GM19025 (cell line): ENCODE results near the gene MBOAT2.
"Not testable (repeated sequence)": the region's sequence is repeated elsewhere in the genome, so short reads cannot be mapped to it uniquely, and the experiment has no call there.

ENCODE experiments used
- ATAC-seq: cut with Tn5 transposase; IDR thresholded peaks from one replicate; pipeline ENCODE4 v1.9.1; 2021; ENCODE audit warnings: mild to moderate bottlenecking, low read depth, moderate library complexity; ENCODE audit not compliant: unreplicated experiment

MBOAT2 gene

GRCh38 chr2:8965216-8965969 is 38.1 kb downstream of the MBOAT2 start:
- ATAC-seq = no peak

GRCh38 chr2:8962890-8963289 is 40.6 kb downstream of the MBOAT2 start:
- ATAC-seq = no peak

GRCh38 chr2:8957628-8958027 is 45.9 kb downstream of the MBOAT2 start:
- ATAC-seq = no peak

DNA sequence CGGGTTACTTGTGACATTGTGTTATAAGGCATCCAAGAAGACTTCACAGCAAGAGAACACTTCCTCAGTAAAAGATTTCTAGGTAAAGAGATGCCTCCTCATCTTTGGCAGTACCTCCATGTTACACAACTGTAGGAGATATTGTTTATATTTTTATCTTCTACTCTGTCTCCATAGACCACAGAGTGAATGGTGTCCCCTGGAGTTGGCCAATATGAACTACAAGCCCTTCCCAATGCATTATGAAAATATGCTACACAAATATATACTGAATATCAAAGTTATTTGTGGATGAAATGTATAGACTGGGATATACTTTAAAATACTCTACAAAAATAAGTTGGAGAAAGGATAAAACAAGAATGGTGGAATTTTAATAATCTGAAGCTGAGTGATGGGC is 46.7 kb downstream of the MBOAT2 start:
- no peak for ATAC-seq

- ATAC-seq = no peak
These were observed 48.5 kb downstream of the MBOAT2 start for GRCh38 chr2:8954990-8955389.

GRCh38 chr2:8953525-8953924 is 50.0 kb downstream of the MBOAT2 start:
- ATAC-seq = no peak

DNA sequence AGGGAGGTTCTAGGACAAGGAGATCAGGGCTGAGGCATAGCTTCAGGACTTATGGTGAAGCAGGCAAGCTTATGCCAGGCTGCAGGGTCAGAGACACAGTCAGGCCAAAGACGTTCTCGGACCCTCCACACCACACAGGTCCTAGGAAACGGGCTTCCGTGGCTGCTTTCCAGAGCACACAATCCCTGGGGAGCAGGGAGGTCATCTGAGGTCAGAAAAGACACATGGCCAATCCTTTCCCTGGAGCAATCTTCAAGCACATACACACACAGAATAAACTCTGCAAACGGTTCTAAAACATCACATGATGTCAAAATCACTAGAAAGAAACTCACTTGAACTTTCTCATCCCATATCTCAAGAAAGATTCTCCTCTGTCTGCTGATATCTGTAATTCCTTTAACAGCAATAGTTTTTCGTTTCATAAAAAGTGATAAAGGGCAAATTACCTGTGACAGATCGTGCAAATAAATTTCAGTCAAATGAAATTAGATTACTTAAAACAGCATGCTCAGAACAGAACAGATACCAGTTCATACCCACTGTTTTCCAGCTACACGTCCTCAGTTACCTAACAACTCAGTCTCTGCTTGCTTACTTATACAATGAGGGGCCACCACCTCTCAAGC is 63.9 kb downstream of the MBOAT2 start:
- ATAC-seq = no peak

- no peak for ATAC-seq
These were observed 65.1 kb downstream of the MBOAT2 start for GRCh38 chr2:8938384-8938783.

GRCh38 chr2:8935982-8936381 is 67.5 kb downstream of the MBOAT2 start:
- ATAC-seq = no peak

- ATAC-seq = no peak
These were observed 69.1 kb downstream of the MBOAT2 start for GRCh38 chr2:8934338-8934737.

GRCh38 chr2:8932702-8933101 is 70.8 kb downstream of the MBOAT2 start:
- ATAC-seq = no peak

DNA sequence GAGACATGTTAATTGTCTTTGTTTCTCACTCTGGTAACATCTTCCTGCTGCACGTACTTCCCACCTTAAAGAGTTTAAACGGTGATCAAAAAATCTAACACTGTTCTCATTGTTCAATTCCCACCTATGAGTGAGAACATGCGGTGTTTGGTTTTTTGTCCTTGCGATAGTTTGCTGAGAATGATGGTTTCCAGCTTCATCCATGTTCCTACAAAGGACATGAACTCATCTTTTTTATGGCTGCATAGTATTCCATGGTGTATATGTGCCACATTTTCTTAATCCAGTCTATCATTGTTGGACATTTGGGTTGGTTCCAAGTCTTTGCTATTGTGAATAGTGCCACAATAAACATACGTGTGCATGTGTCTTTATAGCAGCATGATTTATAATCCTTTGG is 73.3 kb downstream of the MBOAT2 start:
- ATAC-seq = not testable (repeated sequence)

DNA sequence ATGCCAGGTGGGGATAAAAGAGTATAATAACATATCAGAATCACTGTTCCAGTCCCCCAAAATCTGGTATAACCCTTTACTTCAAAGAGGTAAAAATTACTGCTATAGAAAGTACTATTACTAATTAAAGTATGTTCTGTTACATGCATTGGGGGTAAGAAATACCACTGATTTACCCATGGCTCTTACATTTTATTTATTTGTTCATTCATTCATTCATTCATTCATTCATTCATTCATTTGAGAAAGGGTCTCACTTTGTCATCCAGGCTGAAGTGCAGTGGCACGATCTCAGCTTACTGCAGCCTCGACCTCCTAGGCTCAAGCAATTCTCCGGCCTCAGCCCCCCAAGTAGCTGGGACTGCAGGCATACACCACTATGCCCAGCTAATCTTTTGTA is 74.4 kb downstream of the MBOAT2 start:
- ATAC-seq = no peak

DNA sequence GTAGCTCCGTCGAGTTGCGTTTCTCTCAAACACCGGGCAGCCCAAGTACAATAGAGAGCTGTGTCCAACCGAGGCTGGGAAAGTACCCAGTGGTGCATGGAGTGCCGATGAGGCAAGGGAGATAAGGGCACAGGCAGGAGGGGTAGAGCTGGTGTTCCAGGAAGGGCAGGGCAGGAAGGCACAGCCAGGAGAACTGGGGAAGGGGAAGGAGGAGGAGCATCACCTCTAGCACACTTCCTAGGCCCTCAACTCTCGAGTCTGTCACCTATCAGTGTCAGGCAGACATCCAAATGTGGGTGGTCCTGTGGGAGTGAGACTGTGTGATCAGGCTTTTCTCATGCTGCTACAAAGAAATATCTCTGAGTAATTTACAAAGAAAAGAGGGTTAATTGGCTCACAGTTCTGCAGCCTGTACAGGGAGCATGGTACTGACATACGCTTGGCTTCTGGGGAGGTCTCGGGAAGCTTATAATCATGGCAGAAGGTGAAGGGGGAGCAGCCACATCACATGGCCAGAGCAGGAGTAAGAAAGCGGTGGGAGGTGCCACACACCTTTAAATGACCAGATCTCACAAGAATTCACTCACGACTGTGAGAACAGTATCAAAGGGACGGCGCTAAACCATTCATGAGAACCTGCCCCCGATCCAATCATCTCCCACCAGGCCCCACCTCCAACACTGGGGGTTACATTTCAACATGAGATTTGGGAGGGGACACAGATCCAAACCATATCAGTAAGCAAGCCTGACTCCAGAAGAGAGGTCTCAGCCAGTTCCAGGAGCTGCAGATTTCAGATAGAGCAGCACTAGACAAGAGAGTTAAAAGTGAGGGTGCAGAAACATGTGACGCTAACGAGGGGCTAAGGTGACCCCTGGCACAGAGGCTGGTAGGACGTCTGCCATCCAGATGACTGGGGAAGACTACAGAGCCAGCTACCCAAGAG is 75.7 kb downstream of the MBOAT2 start:
- no peak for ATAC-seq

DNA sequence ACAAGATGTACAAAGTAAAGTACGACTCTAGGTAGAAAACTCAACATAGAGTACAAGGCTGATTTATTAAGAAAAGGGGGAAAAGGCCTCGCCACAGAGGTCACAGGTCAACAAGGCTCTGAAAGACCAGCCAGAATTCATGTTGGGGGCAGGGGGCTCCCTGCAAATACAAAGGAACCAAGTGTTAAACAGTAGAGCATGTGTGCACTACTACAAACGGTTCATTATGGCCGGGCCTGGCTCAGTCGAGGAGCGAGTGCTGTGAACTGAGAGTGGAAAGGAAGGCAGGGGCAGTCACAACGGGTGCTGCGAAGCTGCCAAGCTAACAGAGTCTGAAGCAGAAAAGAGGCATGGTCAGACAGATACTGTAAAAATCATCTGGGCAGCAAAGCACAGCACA is 77.1 kb downstream of the MBOAT2 start:
- ATAC-seq = no peak

GRCh38 chr2:8925411-8925810 is 78.1 kb downstream of the MBOAT2 start:
- ATAC-seq = no peak

GRCh38 chr2:8923183-8923582 is 80.3 kb downstream of the MBOAT2 start:
- no peak for ATAC-seq

GRCh38 chr2:8922431-8922830 is 81.1 kb downstream of the MBOAT2 start:
- no peak for ATAC-seq

- no peak for ATAC-seq
These were observed 85.1 kb downstream of the MBOAT2 start for GRCh38 chr2:8918412-8918811.

DNA sequence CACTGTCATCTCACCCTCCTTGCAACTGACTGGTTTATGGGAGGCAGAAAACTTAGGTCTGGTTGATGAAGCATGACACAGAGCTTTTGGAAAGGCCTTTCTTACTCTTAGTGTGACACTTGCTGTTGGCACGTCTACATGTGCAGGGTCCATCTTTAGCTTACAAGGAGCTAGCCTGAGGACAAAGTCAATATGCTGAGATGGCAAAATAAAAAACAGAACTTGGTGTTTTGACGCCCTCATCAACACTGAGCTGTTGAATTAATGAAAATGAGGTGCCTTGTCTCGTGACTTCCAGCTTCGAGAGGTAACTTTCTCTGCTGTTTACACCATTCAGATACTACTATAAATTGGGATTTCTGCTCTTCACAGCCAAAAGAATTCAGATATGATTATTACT is 87.5 kb downstream of the MBOAT2 start:
- ATAC-seq = no peak

DNA sequence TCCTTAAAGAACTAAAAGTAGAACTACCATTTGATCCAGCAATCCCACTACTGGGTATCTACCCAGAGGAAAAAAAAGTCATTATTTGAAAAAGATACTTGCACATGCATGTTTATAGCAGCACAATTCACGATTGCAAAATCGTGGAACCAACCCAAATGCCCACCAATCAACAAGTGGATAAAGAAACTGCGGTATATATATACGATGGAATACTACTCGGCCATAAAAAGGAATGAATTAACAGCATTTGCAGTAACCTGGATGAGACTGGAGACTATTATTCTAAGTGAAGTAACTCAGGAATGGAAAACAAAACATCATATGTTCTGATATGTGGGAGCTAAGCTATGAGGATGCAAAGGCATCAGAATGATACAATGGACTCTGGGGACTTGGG is 89.7 kb downstream of the MBOAT2 start:
- ATAC-seq = not testable (repeated sequence)
